OCI-LY3 (cell line): Measurements from ENCODE around the gene NNT.
"Not testable (repeated sequence)": the region's sequence is repeated elsewhere in the genome, so short reads cannot be mapped to it uniquely, and the experiment has no call there.

ENCODE experiments used
- CTCF ChIP-seq: fragments of 200-600, 300-600 bp; sonication (generic); IDR thresholded peaks from 2 replicates; pipeline ENCODE4 v1.5.1; 2014; ENCODE audit warnings: antibody characterized with exemption, low read length, low read depth
- EZH2phosphoT487 ChIP-seq: fragments of 200-600 bp; shearing (Covaris generic); IDR thresholded peaks from 2 replicates; pipeline ENCODE4 v1.6.1; 2018; ENCODE audit warnings: antibody characterized with exemption, mixed run types, low read depth

GRCh38 chr5:43598927-43599326 lies 4.1 kb upstream of the NNT start:
- TF ChIP-seq EZH2phosphoT487, CTCF: not testable (repeated sequence)
